ENCODE data around the gene TOPORS.

DNA sequence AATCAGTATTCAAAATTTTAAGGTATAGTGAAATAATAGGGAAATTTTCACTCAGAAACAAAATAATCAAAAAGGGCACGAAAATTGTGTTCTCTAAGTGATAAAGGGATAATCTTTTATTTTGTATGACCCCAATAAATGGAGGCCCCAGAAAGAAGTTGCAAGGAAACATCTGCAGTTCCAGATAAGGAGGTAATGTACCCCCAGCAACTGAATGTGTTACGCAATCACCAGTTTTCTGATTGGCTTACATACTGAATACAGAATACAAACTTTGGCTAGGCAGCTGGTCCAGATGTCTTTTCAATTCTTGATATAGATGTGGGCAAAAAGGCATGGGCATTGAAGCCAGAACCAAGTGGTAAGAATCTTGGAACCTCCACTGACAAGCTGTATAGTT lies 1.7 kb upstream of the TOPORS start:
- TF ChIP-seq, protein P1, sequence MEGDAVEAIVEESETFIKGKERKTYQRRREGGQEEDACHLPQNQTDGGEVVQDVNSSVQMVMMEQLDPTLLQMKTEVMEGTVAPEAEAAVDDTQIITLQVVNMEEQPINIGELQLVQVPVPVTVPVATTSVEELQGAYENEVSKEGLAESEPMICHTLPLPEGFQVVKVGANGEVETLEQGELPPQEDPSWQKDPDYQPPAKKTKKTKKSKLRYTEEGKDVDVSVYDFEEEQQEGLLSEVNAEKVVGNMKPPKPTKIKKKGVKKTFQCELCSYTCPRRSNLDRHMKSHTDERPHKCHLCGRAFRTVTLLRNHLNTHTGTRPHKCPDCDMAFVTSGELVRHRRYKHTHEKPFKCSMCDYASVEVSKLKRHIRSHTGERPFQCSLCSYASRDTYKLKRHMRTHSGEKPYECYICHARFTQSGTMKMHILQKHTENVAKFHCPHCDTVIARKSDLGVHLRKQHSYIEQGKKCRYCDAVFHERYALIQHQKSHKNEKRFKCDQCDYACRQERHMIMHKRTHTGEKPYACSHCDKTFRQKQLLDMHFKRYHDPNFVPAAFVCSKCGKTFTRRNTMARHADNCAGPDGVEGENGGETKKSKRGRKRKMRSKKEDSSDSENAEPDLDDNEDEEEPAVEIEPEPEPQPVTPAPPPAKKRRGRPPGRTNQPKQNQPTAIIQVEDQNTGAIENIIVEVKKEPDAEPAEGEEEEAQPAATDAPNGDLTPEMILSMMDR (IDR thresholded peaks at IDR 0.05), result no peak
- TF ChIP-seq EZH2 (IDR thresholded peaks at IDR 0.05; ENCODE audit: borderline replicate concordance, insufficient read depth, low read depth, low read length, poor library complexity, severe bottlenecking), result no peak

Data from B cell (primary cell).